SK-N-SH treated with all-trans-retinoic acid at 6 μM for 48 hours (cell line): ENCODE measurements around the gene TNC.

Experiments
- ATAC-seq: fragments of 200-7000 bp; cut with Tn5 transposase; 3 replicates; pipeline ENCODE4 v1.9.1; 2020; ENCODE audit warnings: mild to moderate bottlenecking, moderate library complexity
- ARNTL ChIP-seq: fragments of 450-650 bp; formaldehyde crosslinking; IDR thresholded peaks from 2 replicates; pipeline ENCODE4 v1.5.0; 2020; ENCODE audit warnings: low read depth, mild to moderate bottlenecking, moderate library complexity, borderline replicate concordance
- BACH2 ChIP-seq: fragments of 250-450 bp; sonication (Bioruptor Pico); IDR thresholded peaks from 2 replicates; pipeline ENCODE4 v1.9.0; 2021; ENCODE audit warnings: mild to moderate bottlenecking, borderline replicate concordance
- CREB5 ChIP-seq: fragments of 250-450 bp; sonication (Bioruptor Pico); IDR thresholded peaks from 2 replicates; pipeline ENCODE4 v1.5.1; 2020; ENCODE audit warnings: low read depth, mild to moderate bottlenecking, moderate library complexity
- ESRRG ChIP-seq: fragments of 250-450 bp; sonication (Bioruptor Pico); IDR thresholded peaks from 2 replicates; pipeline ENCODE4 v1.6.1; 2021; ENCODE audit warnings: mild to moderate bottlenecking
- GLIS3 ChIP-seq: fragments of 250-450 bp; sonication (Bioruptor Pico); IDR thresholded peaks from 2 replicates; pipeline ENCODE4 v1.5.0; 2020; ENCODE audit warnings: mild to moderate bottlenecking, moderate library complexity
- ISL1 ChIP-seq: fragments of 250-450 bp; sonication (Bioruptor Pico); IDR thresholded peaks from 2 replicates; pipeline ENCODE4 v2.1.2; 2022; ENCODE audit warnings: mild to moderate bottlenecking, moderate library complexity
- OSR1 ChIP-seq: fragments of 250-450 bp; sonication (Bioruptor Pico); IDR thresholded peaks from 2 replicates; pipeline ENCODE4 v1.8.0; 2022; ENCODE audit warnings: moderate library complexity, mild to moderate bottlenecking, inconsistent platforms
- PATZ1 ChIP-seq: fragments of 250-450 bp; sonication (Bioruptor Pico); IDR thresholded peaks from 2 replicates; pipeline ENCODE4 v1.8.0; 2020; ENCODE audit warnings: mild to moderate bottlenecking, moderate library complexity, borderline replicate concordance
- PPARA ChIP-seq: fragments of 250-450 bp; sonication (Bioruptor Pico); IDR thresholded peaks from 2 replicates; pipeline ENCODE4 v1.5.0; 2020; ENCODE audit warnings: mild to moderate bottlenecking, borderline replicate concordance
- RARB ChIP-seq: fragments of 250-450 bp; sonication (Bioruptor Pico); IDR thresholded peaks from 2 replicates; pipeline ENCODE4 v1.8.0; 2021; ENCODE audit warnings: mild to moderate bottlenecking, moderate library complexity
- SNAI2 ChIP-seq: fragments of 250-450 bp; sonication (Bioruptor Pico); IDR thresholded peaks from 2 replicates; pipeline ENCODE4 v1.5.0; 2020; ENCODE audit warnings: mild to moderate bottlenecking, moderate library complexity
- TCF4 ChIP-seq: fragments of 250-450 bp; sonication (Bioruptor Pico); IDR thresholded peaks from 2 replicates; pipeline ENCODE4 v1.8.0; 2021; ENCODE audit warnings: mild to moderate bottlenecking, moderate library complexity, borderline replicate concordance
- TOX ChIP-seq: fragments of 250-450 bp; sonication (Bioruptor Pico); IDR thresholded peaks from 2 replicates; pipeline ENCODE4 v1.8.0; 2021; ENCODE audit warnings: mild to moderate bottlenecking, moderate library complexity, borderline replicate concordance
- TSHZ2 ChIP-seq: fragments of 250-450 bp; sonication (Bioruptor Pico); IDR thresholded peaks from 2 replicates; pipeline ENCODE4 v1.5.0; 2020; ENCODE audit warnings: mild to moderate bottlenecking, moderate library complexity
- ZC3H10 ChIP-seq: fragments of 250-450 bp; sonication (Bioruptor Pico); IDR thresholded peaks from 2 replicates; pipeline ENCODE4 v1.5.1; 2021; ENCODE audit warnings: mild to moderate bottlenecking, moderate library complexity
- ZNF70 ChIP-seq: fragments of 450-650 bp; formaldehyde crosslinking; IDR thresholded peaks from 2 replicates; pipeline ENCODE4 v1.5.0; 2020; ENCODE audit warnings: mild to moderate bottlenecking, moderate library complexity
- ZNF8 ChIP-seq: fragments of 450-650 bp; formaldehyde crosslinking; IDR thresholded peaks from 2 replicates; pipeline ENCODE4 v1.5.0; 2020; ENCODE audit warnings: mild to moderate bottlenecking, moderate library complexity
- TF ChIP-seq, protein P1 (sequence below): fragments of 250-450 bp; sonication (Bioruptor Pico); IDR thresholded peaks from 2 replicates; pipeline ENCODE4 v1.5.1; 2021; ENCODE audit warnings: mild to moderate bottlenecking, moderate library complexity
- TF ChIP-seq, protein P2 (sequence below): fragments of 250-450 bp; sonication (Bioruptor Pico); IDR thresholded peaks from 2 replicates; pipeline ENCODE4 v1.8.0; 2021; ENCODE audit warnings: low read depth, mild to moderate bottlenecking, moderate library complexity, borderline replicate concordance

The TNC gene

DNA sequence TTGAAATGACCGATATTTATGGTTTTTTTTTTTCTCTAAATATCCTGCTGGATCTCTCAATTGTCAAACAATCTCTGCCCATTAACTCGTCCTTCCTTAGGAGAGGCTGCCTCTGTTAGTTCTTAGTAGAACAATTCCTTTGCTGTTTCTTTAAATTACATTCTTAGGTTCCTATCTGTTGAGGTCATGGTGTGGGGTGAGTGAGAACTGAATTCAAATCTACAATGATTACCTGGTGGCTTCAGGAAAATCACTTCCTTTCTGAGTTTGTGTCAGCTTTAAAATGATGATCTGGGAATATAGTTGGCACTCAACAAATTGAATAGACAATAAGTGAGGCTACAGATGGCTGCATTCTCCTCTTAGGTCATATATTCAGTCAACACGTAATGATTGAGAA lies 105.5 kb downstream of the TNC start:
- TF ChIP-seq ARNTL (CRISPR knock-in tag), result no peak
- TF ChIP-seq RARB (CRISPR knock-in tag), result no peak
- TF ChIP-seq ESRRG, result no peak
- no peak for TF ChIP-seq SNAI2
- no peak for TF ChIP-seq TOX (CRISPR knock-in tag)
- no peak for TF ChIP-seq TSHZ2 (CRISPR knock-in tag)
- TF ChIP-seq BACH2, result no peak
- TF ChIP-seq OSR1 (CRISPR knock-in tag), result no peak
- TF ChIP-seq TCF4 (CRISPR knock-in tag), result no peak
- no peak for TF ChIP-seq PPARA
- no peak for TF ChIP-seq PATZ1 (CRISPR knock-in tag)
- TF ChIP-seq, protein P1, sequence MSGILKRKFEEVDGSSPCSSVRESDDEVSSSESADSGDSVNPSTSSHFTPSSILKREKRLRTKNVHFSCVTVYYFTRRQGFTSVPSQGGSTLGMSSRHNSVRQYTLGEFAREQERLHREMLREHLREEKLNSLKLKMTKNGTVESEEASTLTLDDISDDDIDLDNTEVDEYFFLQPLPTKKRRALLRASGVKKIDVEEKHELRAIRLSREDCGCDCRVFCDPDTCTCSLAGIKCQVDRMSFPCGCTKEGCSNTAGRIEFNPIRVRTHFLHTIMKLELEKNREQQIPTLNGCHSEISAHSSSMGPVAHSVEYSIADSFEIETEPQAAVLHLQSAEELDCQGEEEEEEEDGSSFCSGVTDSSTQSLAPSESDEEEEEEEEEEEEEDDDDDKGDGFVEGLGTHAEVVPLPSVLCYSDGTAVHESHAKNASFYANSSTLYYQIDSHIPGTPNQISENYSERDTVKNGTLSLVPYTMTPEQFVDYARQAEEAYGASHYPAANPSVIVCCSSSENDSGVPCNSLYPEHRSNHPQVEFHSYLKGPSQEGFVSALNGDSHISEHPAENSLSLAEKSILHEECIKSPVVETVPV, result no peak
- TF ChIP-seq, protein P2, sequence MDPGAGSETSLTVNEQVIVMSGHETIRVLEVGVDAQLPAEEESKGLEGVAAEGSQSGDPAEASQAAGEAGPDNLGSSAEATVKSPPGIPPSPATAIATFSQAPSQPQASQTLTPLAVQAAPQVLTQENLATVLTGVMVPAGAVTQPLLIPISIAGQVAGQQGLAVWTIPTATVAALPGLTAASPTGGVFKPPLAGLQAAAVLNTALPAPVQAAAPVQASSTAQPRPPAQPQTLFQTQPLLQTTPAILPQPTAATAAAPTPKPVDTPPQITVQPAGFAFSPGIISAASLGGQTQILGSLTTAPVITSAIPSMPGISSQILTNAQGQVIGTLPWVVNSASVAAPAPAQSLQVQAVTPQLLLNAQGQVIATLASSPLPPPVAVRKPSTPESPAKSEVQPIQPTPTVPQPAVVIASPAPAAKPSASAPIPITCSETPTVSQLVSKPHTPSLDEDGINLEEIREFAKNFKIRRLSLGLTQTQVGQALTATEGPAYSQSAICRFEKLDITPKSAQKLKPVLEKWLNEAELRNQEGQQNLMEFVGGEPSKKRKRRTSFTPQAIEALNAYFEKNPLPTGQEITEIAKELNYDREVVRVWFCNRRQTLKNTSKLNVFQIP, result no peak
- TF ChIP-seq ISL1 (CRISPR knock-in tag), result no peak
- no peak for TF ChIP-seq ZNF70
- ATAC-seq, result no peak

DNA sequence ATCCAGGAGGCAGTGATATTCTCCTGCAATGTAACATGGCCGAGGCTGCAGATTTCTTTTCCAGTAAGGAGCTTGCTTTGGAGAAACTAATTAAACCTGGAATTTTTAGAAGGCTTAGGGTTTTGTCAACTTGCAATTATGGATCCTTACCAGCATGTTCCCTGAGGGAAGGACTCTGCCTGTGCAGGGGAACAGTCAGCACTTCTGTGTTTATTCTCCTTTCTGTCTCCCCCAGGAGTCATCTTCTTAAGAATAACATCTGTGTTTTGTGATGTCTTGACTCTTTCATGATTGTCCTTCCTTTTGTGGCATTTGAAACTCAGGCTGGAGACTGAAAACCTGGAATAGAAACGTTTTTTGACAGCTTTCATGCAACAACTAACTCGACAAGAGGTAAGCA lies 107.1 kb downstream of the TNC start:
- no peak for ATAC-seq
- no peak for TF ChIP-seq RARB (CRISPR knock-in tag)
- no peak for TF ChIP-seq ARNTL (CRISPR knock-in tag)
- TF ChIP-seq, protein P1, result no peak
- TF ChIP-seq TCF4 (CRISPR knock-in tag), result no peak
- TF ChIP-seq ESRRG, result no peak
- no peak for TF ChIP-seq ZNF8 (CRISPR knock-in tag)
- no peak for TF ChIP-seq CREB5 (CRISPR knock-in tag)

DNA sequence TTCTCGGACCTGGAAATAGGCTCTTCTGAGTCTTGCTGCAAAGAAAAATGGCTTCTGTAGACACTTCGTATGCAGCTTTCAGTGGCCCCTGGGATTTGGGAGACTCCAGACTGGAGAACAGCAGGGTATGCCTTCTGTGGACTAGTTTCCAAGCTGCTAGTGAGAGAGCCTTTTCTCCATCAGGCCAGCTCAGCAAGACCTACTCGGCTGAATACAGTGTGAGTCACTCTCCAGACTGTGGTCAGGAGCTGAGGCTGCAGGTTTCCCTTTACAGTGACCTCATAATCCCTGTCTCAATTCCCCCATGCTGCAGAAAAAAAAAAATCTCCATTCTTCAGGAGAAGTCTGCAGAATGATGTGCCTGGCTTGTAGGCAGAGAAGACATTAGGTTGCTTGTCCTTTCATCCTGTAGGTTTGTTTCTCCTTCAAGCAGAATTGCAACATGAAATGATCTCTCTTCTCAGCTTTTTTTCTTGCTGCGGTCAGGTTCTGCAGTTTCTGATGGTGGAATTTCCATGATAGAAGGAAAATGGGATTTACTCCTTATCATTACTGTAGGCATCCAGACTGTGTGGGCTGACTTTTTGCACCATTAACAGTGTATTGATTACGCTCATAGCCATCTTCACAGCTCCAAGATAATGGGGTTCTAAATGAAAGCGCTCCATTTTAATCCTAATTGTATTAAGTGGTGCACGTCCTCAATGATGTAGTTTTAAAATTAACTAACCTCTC lies 109.3 kb downstream of the TNC start:
- TF ChIP-seq, protein P2, result no peak
- TF ChIP-seq BACH2, result no peak
- TF ChIP-seq GLIS3 (CRISPR knock-in tag), result no peak
- TF ChIP-seq RARB (CRISPR knock-in tag), result no peak
- TF ChIP-seq TOX (CRISPR knock-in tag), result no peak
- no peak for TF ChIP-seq ZC3H10 (CRISPR knock-in tag)
- TF ChIP-seq, protein P1, result no peak
- TF ChIP-seq ZNF8 (CRISPR knock-in tag), result no peak
- peak; percentile 97 for ATAC-seq
